NCI-H2171 (cell line): Measurements from ENCODE around the gene LILRB5.
"Not testable (repeated sequence)": the region's sequence is repeated elsewhere in the genome, so short reads cannot be mapped to it uniquely, and the experiment has no call there.

Experiments used
- DNase-seq: peaks from one replicate; lab custom pipeline; 2025; lab: John Stamatoyannopoulos, UW

Gene LILRB5

GRCh38 chr19:54242234-54242633 lies 14.8 kb downstream of the LILRB5 start:
- DNase-seq = not testable (repeated sequence)

- DNase-seq = not testable (repeated sequence)
Observed at GRCh38 chr19:54240372-54241336, 16.4 kb downstream of the LILRB5 start.

DNA sequence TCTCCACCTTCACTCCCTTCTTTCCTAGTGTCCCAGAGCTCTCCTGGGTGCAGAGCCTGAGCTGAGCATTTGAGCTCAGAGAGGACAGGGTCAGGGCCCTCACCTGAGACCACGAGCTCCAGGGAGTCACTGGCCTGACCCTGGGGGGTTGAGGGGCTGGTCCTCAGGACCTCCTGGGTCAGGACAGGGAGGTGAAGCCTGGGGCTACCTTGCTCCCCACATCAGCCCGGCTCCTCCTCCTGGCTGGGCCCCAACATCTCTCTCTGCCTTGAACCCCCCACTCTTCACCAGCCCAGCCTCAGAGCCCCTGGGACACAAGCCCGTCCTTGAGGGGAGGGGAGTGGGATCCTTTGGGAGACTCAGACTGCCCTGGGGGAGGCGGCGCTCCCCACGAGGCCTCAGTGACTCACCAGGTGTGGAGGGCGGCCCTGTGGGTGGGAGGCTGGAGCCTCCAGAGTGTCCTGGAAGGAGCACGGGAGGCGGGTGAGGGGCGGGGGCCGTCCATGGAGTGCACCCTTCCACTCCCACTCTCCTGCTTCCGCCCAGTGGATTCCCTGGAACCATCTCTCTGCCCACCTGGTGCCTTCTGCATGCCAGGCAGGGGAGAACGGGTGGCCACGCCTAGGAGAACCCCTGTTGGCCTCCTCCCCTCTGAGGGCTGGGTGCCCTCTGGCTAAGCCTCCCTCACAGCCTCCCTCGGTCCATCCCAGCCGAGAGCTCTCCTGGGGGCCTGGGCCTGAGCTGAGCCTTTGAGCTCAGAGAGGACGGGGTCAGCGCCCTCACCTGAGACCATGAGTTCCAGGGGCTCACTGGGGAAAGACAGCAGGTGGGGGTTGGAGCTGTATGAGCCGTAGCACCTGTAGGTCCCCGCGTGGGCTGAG lies 17.3 kb downstream of the LILRB5 start:
- DNase-seq = not testable (repeated sequence)

GRCh38 chr19:54233941-54234340 lies 23.1 kb downstream of the LILRB5 start:
- no peak for DNase-seq

DNA sequence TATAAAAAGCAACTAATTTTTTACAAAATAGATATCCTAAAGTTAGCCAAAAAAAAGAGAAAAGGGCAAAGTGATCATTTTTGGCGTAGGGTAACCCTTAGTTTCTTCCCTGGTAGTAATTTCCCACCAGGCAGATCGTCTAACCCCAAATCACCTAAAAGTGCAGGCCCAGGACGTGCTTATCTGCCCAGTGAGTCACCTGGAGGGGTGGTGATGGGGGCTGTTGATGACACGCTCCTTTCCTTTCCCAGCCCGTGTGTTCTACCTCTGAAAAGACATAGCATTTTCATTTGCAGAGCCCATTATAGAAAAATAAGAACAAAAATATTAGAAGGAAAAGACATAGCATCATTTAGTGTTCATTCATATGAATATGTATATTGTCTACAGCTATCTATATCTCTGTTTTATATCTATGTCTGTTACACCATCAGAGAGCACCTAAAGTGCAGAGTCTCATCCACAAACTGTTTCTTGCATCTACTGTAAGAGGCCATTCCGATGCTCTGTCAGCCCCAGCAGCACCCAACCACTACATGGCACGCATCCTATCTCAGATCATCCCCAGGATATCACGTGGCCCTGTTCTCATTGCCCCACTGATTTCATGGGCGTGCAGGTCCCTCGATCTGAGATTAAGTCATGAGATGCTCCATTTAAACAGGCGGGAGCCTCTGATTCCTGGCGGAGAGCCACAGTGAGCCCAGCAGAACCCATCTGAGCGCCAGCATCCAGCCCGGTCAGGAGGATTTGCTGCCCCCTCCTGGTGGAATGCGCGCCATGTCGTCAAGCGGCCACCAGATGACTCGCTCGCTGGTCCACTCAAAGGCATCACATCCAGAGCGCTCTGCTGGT lies 25.8 kb downstream of the LILRB5 start:
- DNase-seq = no peak

DNA sequence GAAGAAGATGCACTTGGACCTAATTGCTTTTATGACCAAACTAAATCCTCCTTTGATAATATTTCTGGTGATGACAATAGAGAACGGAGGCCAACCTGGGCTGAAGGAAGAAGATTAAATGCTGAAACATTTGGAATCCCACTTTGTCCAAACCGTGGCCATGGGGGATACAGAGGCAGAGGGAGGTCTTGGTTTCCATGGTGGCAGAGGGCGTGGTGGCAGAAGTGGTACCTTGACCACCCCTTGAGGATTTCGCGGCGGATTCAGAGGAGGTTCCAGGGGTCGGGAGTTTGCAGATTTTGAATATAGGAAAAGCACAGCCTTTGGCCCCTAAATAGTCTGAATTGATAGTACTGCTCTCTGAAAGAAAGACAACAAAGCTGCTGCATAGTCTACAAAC lies 27.0 kb downstream of the LILRB5 start:
- no peak for DNase-seq

DNA sequence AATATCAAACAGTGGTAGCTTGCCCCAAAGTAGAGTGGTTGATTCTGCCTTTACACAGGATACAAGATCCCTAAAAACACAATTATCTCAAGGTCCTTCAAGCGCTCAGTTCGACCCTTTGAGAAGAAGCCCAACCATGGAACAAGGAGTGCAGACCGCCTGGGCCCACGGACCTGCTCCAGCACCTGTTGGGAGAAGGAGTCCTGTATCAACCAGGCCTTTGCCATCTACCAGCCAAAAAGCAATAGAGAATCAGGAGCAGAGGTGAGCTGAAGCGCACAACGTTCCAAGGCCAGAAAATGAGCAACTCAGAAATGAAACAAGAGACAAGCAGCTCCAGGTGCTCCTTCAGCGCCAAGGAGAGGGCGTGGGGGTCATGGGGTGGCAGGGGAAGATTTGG lies 27.9 kb downstream of the LILRB5 start:
- DNase-seq = no peak

DNA sequence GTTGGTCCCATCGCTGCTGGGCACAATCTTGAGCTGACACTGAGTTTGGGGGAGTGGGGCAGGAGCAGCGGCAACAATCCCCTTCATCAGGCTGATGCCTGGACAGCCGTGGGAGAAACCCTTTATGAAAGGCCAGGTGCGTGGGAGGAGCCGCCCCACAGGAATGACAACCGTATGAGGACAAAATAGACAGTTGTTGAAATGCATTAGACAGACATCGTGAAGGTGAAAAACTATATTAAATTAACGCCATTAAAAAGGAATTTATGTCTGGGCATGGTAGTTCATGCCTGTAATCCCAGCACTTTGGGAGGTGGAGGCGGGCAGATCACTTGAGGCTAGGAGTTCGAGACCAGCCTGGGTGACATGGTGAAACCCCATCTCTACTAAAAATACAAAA lies 32.5 kb downstream of the LILRB5 start:
- not testable (repeated sequence) for DNase-seq

- DNase-seq = not testable (repeated sequence)
Observed at GRCh38 chr19:54223937-54224281, 33.2 kb downstream of the LILRB5 start.

DNA sequence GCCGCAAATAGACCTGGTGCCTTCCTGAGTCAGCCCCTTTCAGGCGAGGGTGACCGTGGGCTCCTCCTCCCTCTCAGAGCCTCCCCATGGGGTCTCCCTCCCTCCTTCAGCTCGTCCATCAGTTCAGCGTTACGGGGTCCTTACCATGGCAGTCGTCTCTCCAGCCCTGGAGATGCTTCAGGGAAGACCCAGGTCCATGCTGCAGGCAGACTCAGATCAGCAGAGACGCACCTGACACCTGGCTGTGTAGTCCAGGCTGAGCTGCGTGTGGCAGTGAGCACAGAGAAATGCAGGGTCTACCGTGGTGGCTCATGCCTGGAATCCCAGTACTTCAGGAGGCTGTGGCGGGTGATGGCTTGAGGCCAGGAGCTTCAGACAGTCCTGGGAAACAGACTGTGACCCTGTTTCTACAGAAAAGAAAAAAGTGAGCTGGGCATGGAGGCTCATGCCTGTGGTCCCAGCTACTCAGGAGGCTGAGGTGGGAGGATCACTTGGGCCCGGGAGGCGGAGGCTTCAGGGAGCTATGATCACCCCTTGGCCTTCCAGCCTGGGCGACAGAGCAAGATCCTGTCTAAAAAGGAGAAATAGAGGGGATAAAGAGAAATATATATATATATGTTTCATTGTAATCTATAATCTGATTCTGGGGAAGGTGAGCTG lies 33.7 kb downstream of the LILRB5 start:
- DNase-seq = not testable (repeated sequence)

DNA sequence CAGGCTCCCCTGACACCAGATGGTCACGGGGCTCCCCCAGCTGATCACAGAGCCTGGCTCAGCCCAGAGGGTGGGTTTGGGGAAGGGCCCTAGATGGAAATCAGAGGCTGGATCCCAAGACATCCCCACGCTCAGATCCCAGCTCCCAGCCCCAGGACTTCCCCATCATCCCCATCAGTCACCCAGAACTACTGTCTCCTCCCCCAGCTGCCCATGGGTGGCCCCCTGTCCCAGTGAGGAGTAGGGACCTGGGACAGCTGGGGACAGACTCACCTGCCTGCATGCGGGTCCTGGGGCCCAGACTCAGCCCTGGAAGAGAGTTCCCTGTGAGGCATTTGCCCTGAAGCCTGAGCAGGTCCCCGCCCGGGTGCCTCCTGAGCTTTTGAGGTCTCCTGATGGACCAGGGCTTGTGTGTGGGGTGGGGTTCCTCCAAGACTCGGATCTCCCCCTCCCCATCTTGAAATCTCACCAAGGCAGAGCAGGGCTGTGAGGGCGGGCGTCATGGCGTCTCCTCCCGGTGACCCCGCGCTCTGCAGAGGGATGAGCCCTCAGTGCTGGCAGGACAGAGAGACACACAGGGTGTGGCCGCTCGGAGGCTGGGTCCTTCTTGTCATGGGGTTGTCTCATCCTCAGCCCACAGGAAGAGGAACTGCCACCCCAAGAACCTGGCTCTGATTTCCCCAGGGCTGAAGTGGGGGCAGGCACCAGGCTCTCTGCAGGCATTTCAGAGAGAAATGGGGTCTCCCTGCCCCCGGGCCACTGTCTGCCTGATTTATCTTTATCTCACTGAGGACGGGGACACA lies 34.4 kb downstream of the LILRB5 start, which contains the start of gene LILRB3:
LILRB3 (minus strand) TSS at position 534 of the 803 bp plus-strand sequence; CDS start at position 503, 31 bp downstream.
- DNase-seq = not testable (repeated sequence)

DNA sequence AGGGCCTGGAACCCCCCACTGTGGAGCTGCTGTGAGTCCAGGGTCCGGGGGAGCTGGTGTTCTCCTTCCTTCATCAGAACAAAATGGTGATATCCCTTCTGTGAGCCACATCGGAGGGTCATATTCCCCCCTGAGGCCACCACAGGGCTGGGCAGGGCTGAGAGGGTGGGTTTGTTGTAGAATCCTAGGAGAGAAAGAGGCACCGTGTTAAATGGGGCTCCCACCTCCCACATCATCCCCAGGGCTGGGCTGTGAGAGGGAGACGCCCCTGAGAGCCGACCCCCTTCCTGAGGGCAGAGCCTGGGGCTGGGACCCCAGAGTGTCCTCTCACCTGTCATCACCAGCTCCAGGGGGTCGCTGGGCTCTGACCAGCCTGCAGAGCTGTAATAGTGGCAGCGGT lies 35.1 kb downstream of the LILRB5 start:
- not testable (repeated sequence) for DNase-seq

GRCh38 chr19:54219702-54220101 lies 37.4 kb downstream of the LILRB5 start:
- not testable (repeated sequence) for DNase-seq

DNA sequence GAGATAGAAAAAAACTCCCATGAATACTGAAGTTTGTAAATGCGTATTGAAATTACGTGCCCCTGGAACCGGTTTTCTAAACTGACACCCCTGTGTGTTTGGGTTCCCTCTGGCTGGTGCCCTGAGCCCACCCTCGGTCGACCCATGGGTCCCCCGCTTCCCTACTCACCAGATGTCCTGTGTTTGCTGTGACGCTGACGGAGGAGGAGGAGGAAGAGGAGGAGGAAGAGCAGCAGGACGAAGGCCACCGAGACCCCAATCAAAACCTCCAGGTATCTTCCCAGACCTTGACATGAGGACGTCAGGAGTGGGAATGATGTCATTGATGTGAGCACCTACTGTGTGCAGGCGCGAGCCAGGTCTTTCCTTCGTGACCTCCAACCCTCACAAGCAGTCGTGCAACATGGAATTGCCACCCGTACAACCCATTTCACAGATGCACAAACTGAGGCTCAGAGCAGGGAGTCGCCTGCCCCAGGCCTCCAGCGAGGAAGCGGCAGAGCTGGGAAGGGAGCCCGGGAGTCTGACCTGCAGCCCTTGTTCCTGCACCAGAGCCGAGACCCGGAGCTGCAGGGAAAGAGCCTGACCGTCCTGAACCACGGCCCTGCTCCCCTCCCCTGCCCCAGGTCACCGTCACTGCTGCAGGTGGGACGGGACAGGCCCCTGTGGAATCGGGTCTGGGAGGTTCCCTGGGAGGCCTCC lies 38.0 kb downstream of the LILRB5 start:
- no peak for DNase-seq

DNA sequence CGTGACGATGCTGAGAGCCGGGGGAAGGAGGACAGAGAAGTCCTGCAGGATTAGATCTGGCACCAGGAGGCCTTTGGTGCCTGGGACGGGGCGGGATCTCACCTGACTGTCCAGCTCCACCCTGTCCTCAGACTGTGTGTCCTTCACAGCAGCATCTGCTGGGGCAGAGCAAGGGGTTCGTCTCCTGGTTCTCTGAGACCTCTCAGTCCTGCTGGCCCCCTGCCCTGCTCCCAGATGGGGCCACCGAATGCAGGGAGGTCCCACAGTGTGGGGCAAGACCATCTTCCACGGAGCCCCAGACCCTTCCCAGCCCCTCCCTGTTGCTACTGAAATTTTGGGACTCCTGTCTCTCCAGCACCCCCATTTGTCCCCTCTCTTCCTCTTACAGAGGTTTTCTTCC lies 38.8 kb downstream of the LILRB5 start:
- no peak for DNase-seq

- DNase-seq = not testable (repeated sequence)
Observed at GRCh38 chr19:54217517-54218247, 39.4 kb downstream of the LILRB5 start.

DNA sequence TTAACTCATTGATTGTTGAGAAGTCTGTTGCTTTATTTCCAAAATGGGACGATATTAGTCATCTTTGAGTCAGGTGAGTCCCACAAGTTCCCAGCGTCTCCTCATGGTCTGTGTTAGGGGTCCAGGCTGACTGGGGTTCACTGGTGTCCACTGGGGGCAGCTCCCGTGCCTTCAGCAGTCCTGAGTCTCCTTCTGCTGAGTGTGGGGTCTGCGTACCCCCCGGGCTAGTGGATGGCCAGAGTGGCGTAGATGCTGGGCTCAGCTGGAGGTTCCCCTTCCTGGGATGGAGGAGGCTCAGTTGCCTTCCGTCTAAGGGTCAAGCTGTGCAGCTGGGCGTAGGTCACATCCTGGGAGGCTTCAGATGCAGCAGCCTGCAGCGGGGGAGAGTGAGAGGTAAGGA lies 40.2 kb downstream of the LILRB5 start:
- no peak for DNase-seq

DNA sequence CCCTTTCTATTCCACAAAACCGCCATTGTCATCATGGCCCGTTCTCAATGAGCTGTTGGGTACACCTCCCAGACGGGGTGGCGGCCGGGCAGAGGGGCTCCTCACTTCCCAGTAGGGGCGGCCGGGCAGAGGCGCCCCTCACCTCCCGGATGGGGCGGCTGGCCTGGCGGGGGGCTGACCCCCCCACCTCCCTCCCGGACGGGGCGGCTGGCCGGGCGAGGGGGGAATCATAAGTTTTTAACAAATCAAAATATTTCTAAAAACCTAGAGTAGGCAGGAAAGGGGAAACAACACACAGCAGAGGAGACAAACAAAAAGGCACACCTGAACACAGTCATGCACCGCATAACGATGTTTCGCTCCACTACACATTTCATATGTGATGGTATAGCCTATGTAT lies 42.3 kb downstream of the LILRB5 start:
- DNase-seq = not testable (repeated sequence)

DNA sequence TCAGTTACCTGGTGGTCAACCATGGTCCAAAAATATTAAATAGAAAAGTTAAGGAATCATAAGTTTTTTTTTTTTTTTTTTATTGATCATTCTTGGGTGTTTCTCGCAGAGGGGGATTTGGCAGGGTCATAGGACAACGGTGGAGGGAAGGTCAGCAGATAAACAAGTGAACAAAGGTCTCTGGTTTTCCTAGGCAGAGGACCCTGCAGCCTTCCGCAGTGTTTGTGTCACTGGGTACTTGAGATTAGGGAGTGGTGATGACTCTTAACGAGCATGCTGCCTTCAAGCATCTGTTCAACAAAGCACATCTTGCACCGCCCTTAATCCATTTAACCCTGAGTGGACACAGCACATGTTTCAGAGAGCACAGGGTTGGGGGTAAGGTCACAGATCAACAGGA lies 42.9 kb downstream of the LILRB5 start:
- not testable (repeated sequence) for DNase-seq
